ENCODE results near the gene LIMCH1.
"Not testable (repeated sequence)": the region's sequence is repeated elsewhere in the genome, so short reads cannot be mapped to it uniquely, and the experiment has no call there.

LIMCH1 gene

DNA sequence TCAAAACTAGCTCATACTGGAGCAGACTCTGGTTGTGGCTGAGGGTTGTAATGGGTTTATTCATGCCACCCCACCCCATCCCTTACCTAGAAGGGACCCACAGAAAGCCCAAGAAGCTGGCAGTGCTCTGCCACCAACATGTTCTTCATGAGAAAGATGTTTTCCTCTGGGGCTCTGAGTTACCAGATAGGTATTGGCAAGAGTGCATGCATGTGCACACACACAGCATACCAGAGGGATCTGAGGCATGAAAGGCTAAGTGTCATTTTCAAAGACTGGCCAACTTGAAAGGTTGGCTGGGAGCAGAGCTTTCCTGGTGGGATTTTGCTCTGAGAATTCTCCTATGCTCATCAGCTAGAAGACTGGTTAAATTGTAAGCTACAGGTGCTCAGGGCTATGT is 145.4 kb downstream of the LIMCH1 start:
- no peak for DNase-seq (ENCODE audit: low read depth)

DNA sequence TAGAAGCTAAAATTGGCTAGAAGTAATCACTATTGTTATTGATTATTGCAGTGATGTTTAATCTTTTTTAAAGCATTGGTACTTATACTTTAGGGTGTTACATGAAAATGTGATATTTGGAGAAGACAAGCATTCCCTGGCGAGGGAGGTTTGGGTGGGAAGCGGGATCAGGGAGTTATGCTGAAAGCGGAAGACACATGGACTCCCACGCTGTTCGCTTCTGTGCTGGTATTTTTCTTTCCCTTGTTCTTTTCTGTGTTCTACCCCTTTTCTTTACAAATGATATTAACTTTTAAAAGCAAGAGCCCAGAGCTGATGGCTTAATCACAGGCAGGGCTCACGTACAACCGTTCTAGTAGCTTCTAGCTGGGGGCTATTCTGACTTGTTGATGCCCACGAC is 148.9 kb downstream of the LIMCH1 start:
- DNase-seq (ENCODE audit: low read depth): no peak

GRCh38 chr4:41687971-41688370 is 150.0 kb downstream of the LIMCH1 start:
- no peak for DNase-seq (ENCODE audit: low read depth)

GRCh38 chr4:41692717-41693345 is 154.9 kb downstream of the LIMCH1 start:
- peak; percentile 3 for DNase-seq (ENCODE audit: low read depth)

GRCh38 chr4:41693629-41694028 is 155.7 kb downstream of the LIMCH1 start:
- DNase-seq (ENCODE audit: low read depth): no peak

GRCh38 chr4:41696131-41696530 is 158.2 kb downstream of the LIMCH1 start:
- DNase-seq (ENCODE audit: low read depth): no peak

DNA sequence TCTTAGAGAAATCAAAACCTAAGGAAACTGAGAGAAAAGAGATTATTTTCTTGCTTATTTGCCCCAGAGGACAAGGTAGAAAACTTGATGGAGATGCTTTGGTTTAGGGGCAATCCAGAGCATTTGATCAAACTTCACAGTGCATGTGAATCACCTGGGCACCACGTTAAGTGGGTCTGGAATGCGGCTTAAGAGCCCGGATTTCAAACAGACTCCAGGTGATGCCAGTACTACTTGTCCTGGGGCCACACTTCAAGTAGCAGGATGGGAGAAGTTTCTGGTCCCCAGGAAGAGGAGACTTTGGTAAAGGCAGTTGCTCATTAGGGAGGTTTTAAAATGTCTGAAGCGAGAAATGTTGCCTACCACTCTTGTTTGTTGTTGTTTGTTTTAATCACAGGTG is 158.8 kb downstream of the LIMCH1 start:
- no peak for DNase-seq (ENCODE audit: low read depth)

GRCh38 chr4:41701983-41702382 is 164.0 kb downstream of the LIMCH1 start:
- no peak for DNase-seq (ENCODE audit: low read depth)

DNA sequence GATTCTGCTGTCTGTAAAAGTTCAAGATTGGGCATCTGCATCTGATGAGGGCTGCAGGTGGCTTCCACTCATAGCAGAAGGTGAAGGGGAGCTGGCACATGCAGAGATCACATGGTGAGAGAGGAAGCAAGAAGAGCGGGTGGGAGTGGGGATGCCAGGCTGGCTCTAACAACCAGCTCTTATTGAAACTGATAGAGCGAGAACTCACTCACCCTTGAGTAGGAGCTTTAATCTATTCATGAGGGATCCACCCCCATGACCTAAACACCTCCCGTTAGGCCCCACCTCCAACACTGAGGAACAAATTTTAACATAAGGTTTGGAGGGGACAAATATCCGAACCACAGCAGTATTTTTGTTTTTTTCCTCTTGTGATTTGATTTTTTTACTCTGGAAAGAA is 164.8 kb downstream of the LIMCH1 start:
- no peak for DNase-seq (ENCODE audit: low read depth)

GRCh38 chr4:41703785-41704184 is 165.8 kb downstream of the LIMCH1 start:
- DNase-seq (ENCODE audit: low read depth): no peak

DNA sequence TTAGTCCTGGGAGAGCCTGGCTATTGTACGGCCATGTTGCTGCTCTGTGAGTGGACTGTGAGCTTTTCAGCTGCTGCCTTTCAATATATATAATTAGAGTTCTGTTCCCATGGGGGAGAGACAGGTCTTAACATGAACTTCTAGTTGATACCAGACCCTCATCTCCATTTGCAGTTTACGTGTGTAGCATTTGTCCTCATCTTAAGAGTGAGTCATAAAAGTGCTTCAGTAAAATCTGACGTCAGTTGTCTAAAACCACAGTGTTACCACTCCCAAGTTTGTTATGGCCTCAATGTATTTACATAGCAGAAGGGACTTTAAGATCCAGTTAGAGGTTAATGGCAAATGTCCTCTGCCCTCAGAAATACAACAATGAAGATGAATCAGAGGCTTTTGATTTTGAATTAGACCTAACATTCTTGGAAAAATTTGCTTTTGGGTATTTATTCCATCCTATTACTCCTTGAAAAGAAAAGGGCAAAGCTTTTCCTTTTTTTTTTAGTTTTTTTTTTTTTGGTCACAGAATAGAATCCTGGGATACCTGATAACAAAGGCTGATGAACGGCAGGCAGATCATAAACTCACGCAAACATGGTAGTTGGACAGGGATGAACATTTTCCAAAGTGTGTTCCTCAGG is 172.0 kb downstream of the LIMCH1 start:
- no peak for DNase-seq (ENCODE audit: low read depth)

- not testable (repeated sequence) for DNase-seq (ENCODE audit: low read depth)
These were observed 173.7 kb downstream of the LIMCH1 start for GRCh38 chr4:41711654-41712053.

DNA sequence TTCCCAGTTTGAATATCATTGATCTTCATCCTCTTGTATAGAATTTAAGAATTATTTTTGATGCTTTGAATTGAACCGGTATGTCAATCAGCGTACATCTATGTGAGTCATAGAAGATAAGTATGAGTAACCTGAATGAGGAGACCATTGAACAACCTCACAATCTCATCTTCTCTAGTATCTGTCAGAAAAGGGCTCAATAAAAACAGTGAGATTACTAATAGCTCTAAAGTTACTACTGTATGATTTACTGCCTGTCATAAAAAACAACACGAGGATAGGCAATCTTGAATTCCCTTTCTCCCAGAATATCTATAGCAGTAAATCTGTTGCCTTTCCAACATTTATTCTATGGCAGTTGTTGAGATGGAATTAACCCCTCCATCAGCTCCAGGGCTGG is 174.5 kb downstream of the LIMCH1 start:
- DNase-seq (ENCODE audit: low read depth): no peak

- DNase-seq (ENCODE audit: low read depth): no peak
These were observed 175.8 kb downstream of the LIMCH1 start for GRCh38 chr4:41713768-41714167.

- DNase-seq (ENCODE audit: low read depth): no peak
These were observed 176.5 kb downstream of the LIMCH1 start for GRCh38 chr4:41714364-41715000.

DNA sequence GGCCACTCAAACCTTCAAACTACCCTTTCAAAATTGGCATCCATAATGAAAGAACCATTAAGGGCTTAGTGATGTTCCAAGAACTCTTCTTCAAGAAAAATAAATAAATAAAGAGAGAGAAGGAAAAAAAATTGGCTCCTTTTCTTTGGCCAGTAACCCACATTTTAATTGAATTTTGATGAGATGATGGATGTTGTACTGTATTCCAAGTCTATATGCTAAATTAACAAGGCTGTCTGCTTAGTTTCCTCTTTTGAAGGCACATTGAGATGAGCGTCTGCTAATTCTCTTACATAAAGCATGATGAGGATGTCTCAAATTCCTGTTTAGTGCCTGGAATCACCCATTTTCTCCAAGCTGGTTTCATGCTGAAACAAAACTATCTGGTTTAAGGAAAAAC is 177.2 kb downstream of the LIMCH1 start:
- no peak for DNase-seq (ENCODE audit: low read depth)

DNA sequence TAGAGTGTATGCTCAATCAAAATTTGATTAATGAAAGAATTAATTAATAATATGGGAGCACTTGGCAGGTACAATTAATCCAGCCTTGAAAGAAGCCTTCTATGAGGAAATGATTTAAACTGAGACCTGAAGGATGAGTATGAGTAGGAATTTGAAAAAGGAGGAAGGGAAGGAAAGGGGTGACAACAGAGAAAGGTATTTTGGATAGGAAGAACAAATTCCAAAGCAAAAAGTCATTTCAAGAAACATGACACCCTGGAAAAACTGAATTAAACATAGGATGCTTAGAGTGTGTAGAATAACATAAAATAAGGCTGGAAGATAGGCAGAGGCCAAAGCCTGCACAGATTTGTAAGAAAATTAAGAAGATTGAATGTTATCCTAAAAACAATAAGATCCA is 180.9 kb downstream of the LIMCH1 start:
- DNase-seq (ENCODE audit: low read depth): no peak

- DNase-seq (ENCODE audit: low read depth): no peak
These were observed 181.5 kb downstream of the LIMCH1 start for GRCh38 chr4:41719417-41719816.

DNA sequence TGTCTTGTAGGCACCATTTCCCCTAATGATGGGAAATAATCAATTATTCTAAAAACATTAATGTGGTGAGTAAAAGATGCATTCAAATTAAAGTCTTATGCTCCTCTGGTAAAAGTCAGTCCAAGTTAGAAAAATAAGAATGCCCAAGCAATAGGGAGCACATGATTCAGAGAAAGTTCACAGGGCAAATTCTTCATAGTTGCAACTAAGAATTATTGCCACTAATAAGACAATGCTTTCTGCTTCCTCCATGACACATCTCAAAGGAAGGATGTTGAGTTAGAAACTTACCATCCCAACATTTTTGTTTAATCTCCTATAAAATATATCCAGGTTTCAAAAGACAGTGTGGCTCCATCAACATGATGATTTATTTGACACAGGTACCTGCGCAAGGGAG is 184.2 kb downstream of the LIMCH1 start:
- no peak for DNase-seq (ENCODE audit: low read depth)

GRCh38 chr4:41723286-41723685 is 185.3 kb downstream of the LIMCH1 start:
- no peak for DNase-seq (ENCODE audit: low read depth)

- DNase-seq (ENCODE audit: low read depth): no peak
These were observed 187.3 kb downstream of the LIMCH1 start for GRCh38 chr4:41725254-41725653.

DNA sequence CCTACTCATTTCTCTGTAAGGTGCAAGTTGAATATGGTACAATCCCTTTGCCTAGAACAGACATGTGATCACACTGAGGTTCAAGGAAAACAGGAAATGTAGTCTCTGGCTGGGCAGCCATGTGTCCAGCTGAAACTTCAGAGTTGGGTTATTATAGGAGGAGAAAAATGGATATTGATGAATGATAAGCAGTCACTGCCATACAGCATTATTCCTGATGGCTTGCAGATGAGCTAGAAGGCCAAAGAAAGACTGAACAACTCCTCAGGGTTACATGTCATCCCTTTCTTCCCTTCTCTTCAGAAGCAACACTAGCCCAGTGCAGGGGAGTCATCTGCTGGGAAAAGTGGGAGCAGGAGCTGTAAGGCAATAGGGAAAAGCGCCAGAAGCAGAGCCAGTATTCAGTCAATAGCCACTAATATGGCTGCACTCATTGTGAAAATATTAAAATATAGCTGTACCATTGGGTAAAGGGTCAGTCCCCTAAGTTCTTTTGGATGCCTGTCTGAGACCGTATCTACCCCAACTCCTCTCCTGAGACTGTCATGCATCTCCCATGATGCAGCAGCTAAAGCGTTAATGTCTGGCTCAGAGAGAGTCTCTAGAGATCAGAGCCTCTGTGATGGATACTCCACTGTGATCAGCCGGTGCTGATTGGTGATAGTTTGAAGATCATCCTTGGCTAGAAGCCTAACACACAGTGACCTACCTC is 190.1 kb downstream of the LIMCH1 start:
- no peak for DNase-seq (ENCODE audit: low read depth)

DNA sequence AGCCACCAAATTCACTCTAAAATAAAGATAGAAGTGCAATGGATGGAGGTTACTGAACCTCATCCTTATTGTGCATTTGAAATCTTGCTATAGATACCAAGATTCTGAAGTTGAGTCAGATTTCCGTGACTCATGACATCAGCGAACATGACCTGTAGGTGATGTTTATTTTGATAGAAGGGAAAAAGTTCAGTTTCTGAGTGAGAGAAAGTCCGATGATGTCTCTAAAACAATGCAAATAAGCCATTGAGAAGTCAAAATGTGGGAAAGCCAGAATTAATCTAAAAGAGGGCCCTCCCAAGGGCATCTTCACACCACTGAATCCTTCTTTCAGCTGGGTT is 190.6 kb downstream of the LIMCH1 start:
- no peak for DNase-seq (ENCODE audit: low read depth)
